ENCODE results near the gene ARID1B. TPM values are rescaled to one million over a fixed set of nuclear protein-coding genes. Genes with fewer than 3 reads are reported as not detected.

The ARID1B gene
- total and polyA plus RNA-seq, 10 of the 15 experiments (the other 5 are each of a cell fraction or from before 2014, with no cell fraction given), result 24.7 to 133 (median 54.6) TPM

GRCh38 chr6:156752666-156753301, 24.4 kb upstream of the ARID1B start (continued):
- peak; percentile 42 for TF ChIP-seq SKIL (IDR thresholded peaks at IDR 0.05; ENCODE audit: low read depth, poor library complexity, severe bottlenecking)
- peak; percentile 95 for TF ChIP-seq PAX5 (IDR thresholded peaks at IDR 0.05; ENCODE audit: borderline replicate concordance, low read depth, low read length)
- peak; percentile 40 to 67 (median 43); a peak in 5 of 6 replicates for TF ChIP-seq CTCF (IDR thresholded peaks at IDR 0.05 in 2 of 3, conservative IDR thresholded peaks at IDR 0.05 in 1 of 3; ENCODE audit: control insufficient read depth in 2 of 3, extremely low read depth in 1 of 3, insufficient read depth in 1 of 3, low read depth in 3 of 3, low read length in 3 of 3)
- no peak for TF ChIP-seq POLR2A (IDR thresholded peaks at IDR 0.05; ENCODE audit: low read depth, low read length)
- no peak; the same call in 1 of the 2 replicates for TF ChIP-seq MEF2A (IDR thresholded peaks at IDR 0.05; ENCODE audit: insufficient read depth, low read depth, low read length)
- no peak for TF ChIP-seq SUPT20H (IDR thresholded peaks at IDR 0.05; ENCODE audit: borderline replicate concordance, control insufficient read depth, low read depth, low read length)
- TF ChIP-seq ZNF274 (IDR thresholded peaks at IDR 0.05; ENCODE audit: insufficient read depth, insufficient read length), result no peak
- TF ChIP-seq SRF (IDR thresholded peaks at IDR 0.05; ENCODE audit: low read depth in 2 of 2, low read length in 2 of 2), result no peak
- no peak for TF ChIP-seq SIX5 (IDR thresholded peaks at IDR 0.05; ENCODE audit: low read depth, low read length, severe bottlenecking)
- TF ChIP-seq JUNB (IDR thresholded peaks at IDR 0.05), result no peak
- peak; percentile 7 to 54; a peak in 1 of 4 replicates for TF ChIP-seq BHLHE40 (IDR thresholded peaks at IDR 0.05; ENCODE audit: borderline replicate concordance in 1 of 2, low read depth in 2 of 2, low read length in 1 of 2)
- TF ChIP-seq NFIC (IDR thresholded peaks at IDR 0.05; ENCODE audit: low read depth, low read length), result no peak
- no peak for TF ChIP-seq BMI1 (IDR thresholded peaks at IDR 0.05; ENCODE audit: borderline replicate concordance)
- no peak for TF ChIP-seq MXI1 (IDR thresholded peaks at IDR 0.05; ENCODE audit: low read depth, low read length)
- no peak for TF ChIP-seq ASH2L (IDR thresholded peaks at IDR 0.05; ENCODE audit: borderline replicate concordance, low read depth)
- TF ChIP-seq PRDM15 (CRISPR knock-in tag; IDR thresholded peaks at IDR 0.05), result no peak
- no peak for TF ChIP-seq STAT1 (conservative IDR thresholded peaks at IDR 0.05)
- no peak for TF ChIP-seq KDM1A (IDR thresholded peaks at IDR 0.05; ENCODE audit: borderline replicate concordance)

All from GM12878 (cell line).